Neural cell (in vitro differentiated cells): ENCODE results near the gene TPPP.
"Not testable (repeated sequence)": the region's sequence is repeated elsewhere in the genome, so short reads cannot be mapped to it uniquely, and the experiment has no call there.

ENCODE experiments used
- CTCF ChIP-seq: fragments of 450-650 bp; IDR thresholded peaks from 2 replicates; pipeline ENCODE4 v1.5.1; 2014; ENCODE audit warnings: antibody characterized with exemption, mild to moderate bottlenecking, moderate library complexity; ENCODE audit not compliant: poor library complexity, severe bottlenecking
- EP300 ChIP-seq: fragments of 450-650 bp; conservative IDR thresholded peaks from 2 replicates; pipeline ENCODE4 v1.6.1; 2014; ENCODE audit warnings: antibody characterized with exemption, mild to moderate bottlenecking, moderate library complexity; ENCODE audit not compliant: poor library complexity, severe bottlenecking
- EZH2 ChIP-seq: fragments of 200-600, 300-800 bp; shearing (Covaris generic), sonication (generic); IDR thresholded peaks from 2 replicates; pipeline ENCODE4 v1.6.1; 2014; ENCODE audit warnings: antibody characterized with exemption, low read length, borderline replicate concordance, mild to moderate bottlenecking; ENCODE audit not compliant: insufficient read depth, poor library complexity, severe bottlenecking
- MXI1 ChIP-seq: fragments of 450-650 bp; conservative IDR thresholded peaks from 2 replicates; pipeline ENCODE4 v1.6.1; 2014; ENCODE audit warnings: antibody characterized with exemption, mild to moderate bottlenecking; ENCODE audit not compliant: poor library complexity, severe bottlenecking
- POLR2AphosphoS5 ChIP-seq: IDR thresholded peaks from 2 replicates; pipeline ENCODE4 v1.6.1; 2012
- RAD21 ChIP-seq: fragments of 450-650 bp; conservative IDR thresholded peaks from 2 replicates; pipeline ENCODE4 v1.6.1; 2014; ENCODE audit warnings: antibody characterized with exemption, mild to moderate bottlenecking, moderate library complexity
- REST ChIP-seq: IDR thresholded peaks from 2 replicates; pipeline ENCODE4 v1.6.1; 2012; ENCODE audit warnings: borderline replicate concordance
- SMC3 ChIP-seq: fragments of 450-650 bp; conservative IDR thresholded peaks from 2 replicates; pipeline ENCODE4 v1.6.1; 2014; ENCODE audit warnings: antibody characterized with exemption, mild to moderate bottlenecking, moderate library complexity; ENCODE audit not compliant: poor library complexity
- TAF1 ChIP-seq: IDR thresholded peaks from 2 replicates; pipeline ENCODE4 v1.6.1; 2012; ENCODE audit warnings: low read depth

- not testable (repeated sequence) for TF ChIP-seq CTCF, EP300, EZH2, TAF1, SMC3, REST, POLR2AphosphoS5, MXI1, RAD21
Measured at GRCh38 chr5:686172-686523, 7.0 kb downstream of the TPPP start.
